Heart right ventricle (tissue), 16 donors: ENCODE measurements around the gene POLR2H. TPM values are rescaled to one million over a fixed set of nuclear protein-coding genes. Genes with fewer than 3 reads are reported as not detected.

Experiments
- ATAC-seq, 8 donors: fragments of 200-7000 bp; cut with Tn5 transposase; one replicate each; pipeline ENCODE4 v1.9.1; 2020; ENCODE audit warnings: mild to moderate bottlenecking in 8 of 8, moderate library complexity in 8 of 8, moderate number of reproducible peaks in 1 of 8
- DNase-seq, 2 donors: peaks; one replicate each; pipeline ENCODE4 v3.0.0-alpha.2; 2020
- H3K27ac ChIP-seq, 10 donors: fragments of 200-600 bp; sonication (generic) in 2 of 10; one replicate each; pipeline versions ENCODE4 v1.5.0 to v1.8.0; 2020 to 2022; ENCODE audit warnings: mild to moderate bottlenecking in 3 of 10
- H3K27me3 ChIP-seq, 7 donors: fragments of 200-600 bp; one replicate each; pipeline ENCODE4 v1.8.0; 2021 to 2022; ENCODE audit warnings: mild to moderate bottlenecking in 2 of 7
- H3K36me3 ChIP-seq, 9 donors: fragments of 200-600 bp; sonication (generic) in 1 of 9; one replicate each; pipeline versions ENCODE4 v1.5.0 to v1.8.0; 2020 to 2022; ENCODE audit warnings: mild to moderate bottlenecking in 2 of 9
- H3K4me1 ChIP-seq, 9 donors: fragments of 200-600 bp; sonication (generic) in 1 of 9; one replicate each; pipeline versions ENCODE4 v1.5.0 to v1.8.0; 2020 to 2022; ENCODE audit warnings: mild to moderate bottlenecking in 4 of 9
- H3K4me3 ChIP-seq, 10 donors: fragments of 200-600 bp; sonication (generic) in 2 of 10; one replicate each; pipeline versions ENCODE4 v1.5.0 to v1.8.0; 2020 to 2022; ENCODE audit warnings: mild to moderate bottlenecking in 7 of 10, moderate library complexity in 2 of 10
- H3K9me3 ChIP-seq, 11 donors: fragments of 200-600 bp in 10 of 11; sonication (generic) in 2 of 11; one replicate each; pipeline versions ENCODE4 v1.5.0 to v1.8.0; 2013 to 2022; ENCODE audit warnings: mild to moderate bottlenecking in 2 of 11, control low read depth in 1 of 11, moderate library complexity in 1 of 11
- WGBS, 2 donors: extraction: QIAGEN DNeasy Blood & Tissue Kit; methylation state at CpG; one replicate each; pipeline ENCODE4 v1.1.7; 2013; ENCODE audit warnings: inconsistent platforms in 1 of 2; 5-methylcytosine and 5-hydroxymethylcytosine counted together
- intact Hi-C, 10 donors: fragments of 100-400 bp; cut with DNase I; formaldehyde crosslinking; loops; one replicate each; pipeline versions ENCODE4 v1.11.1 to v1.14.2; 2022
- polyA plus RNA-seq, 2 donors: library from polyadenylated mRNA; stranded (reverse); fragments of 200-250 nt; gene quantifications; one replicate each; pipeline ENCODE4 v1.2.3, GENCODE V29; 2013
- total RNA-seq, 10 donors: library from RNA; stranded (reverse); fragmentation: NEBNext Ultra II Directional in 3 of 10; extraction: Animal tissue kit (Norgen Biotek cat#: 25700) in 3 of 10; gene quantifications; one replicate each; pipeline versions ENCODE4 v1.2.1 to v1.2.4, GENCODE V29; 2021 to 2023
- TF ChIP-seq, protein P1 (sequence below), 9 donors: fragments of 200-600 bp; sonication (generic) in 2 of 9; IDR thresholded peaks; one replicate each; pipeline versions ENCODE4 v1.5.0 to v1.8.0; 2021 to 2022; ENCODE audit warnings: antibody characterized with exemption in 9 of 9, mild to moderate bottlenecking in 5 of 9, moderate library complexity in 1 of 9
- donor health status: Arrhythmogenic right ventricular cardiomyopathy.
- donor health status: ischemic (EF 13 %, LVEDD 7.1; RV severe dilation, severe dysfunction).
- donor health status: healthy with polysubstance abuse.
- donor health status: DM: no; HTN: yes; CAD: no.
- donor health status: DM: no; HTN: no; CAD: no.
- donor health status: ischemic (EF 25% LVEDD 6.9; RV normal size, moderate dysfunction).
- donor health status: ischemic (EF 25% LVEDD 5.7; RV mildly dilated, moderate dysfunction).
- donor health status: healthy.
- donor health status: DM: yes; HTN: yes; CAD: no.
- donor health status: Ischemic cardiomyopathy.
- donor health status: ischemic (EF 35%, LVEDD 5.7; RV mildly dilated, moderate dysfunction).
- donor health status: nonischemic (EF 11% LVEDD 7.7; RV severe dilation, severe dysfunction).
- donor health status: DM: yes; HTN: yes; CAD: no.
- donor health status: PGD.
- donor health status: ischemic (EF 29% LVEDD 5.4; RV normal size, mild dysfunction).
- donor health status: nonischemic (EF 23%, LVEDD 6.1; RV moderate dilation, normal function).

The POLR2H gene
- total and polyA plus RNA-seq, 12 donors: 17.4 to 63.7 (median 24.5) TPM

DNA sequence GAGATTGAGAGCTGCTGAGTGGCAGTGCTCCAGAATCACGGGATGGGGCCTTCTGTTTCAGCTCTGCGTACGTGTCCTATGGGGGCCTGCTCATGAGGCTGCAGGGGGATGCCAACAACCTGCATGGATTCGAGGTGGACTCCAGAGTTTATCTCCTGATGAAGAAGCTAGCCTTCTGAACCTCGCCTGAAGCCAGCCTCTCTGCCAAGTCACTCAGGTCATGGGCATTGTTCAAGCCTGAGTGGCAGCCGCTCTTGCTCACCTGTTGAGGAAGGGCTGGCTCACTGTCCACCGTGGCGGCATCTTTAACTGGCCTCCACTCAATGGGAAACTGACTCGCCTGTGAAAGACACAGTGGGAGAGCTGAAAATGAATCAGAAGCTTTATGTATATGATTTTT lies 6.6 kb downstream of the POLR2H start:
- Histone ChIP-seq H3K4me3 (no peak overlapping the region), H3K4me1 (peaks cover 6 to 50% (median 37%) of the 10 kb centered on the region in 9 donors), H3K9me3 (no peaks in the 10 kb centered on the region), H3K27ac (no peak overlapping the region), H3K27me3 (no peaks in the 10 kb centered on the region), H3K36me3 (peaks cover 0 to 64% (median 15%) of the 10 kb centered on the region in 9 donors)
- 81 to 86% methylated on average over 9 of the region's 9 CpGs for WGBS, 2 donors
- ATAC-seq: no peak
- TF ChIP-seq, protein P1, sequence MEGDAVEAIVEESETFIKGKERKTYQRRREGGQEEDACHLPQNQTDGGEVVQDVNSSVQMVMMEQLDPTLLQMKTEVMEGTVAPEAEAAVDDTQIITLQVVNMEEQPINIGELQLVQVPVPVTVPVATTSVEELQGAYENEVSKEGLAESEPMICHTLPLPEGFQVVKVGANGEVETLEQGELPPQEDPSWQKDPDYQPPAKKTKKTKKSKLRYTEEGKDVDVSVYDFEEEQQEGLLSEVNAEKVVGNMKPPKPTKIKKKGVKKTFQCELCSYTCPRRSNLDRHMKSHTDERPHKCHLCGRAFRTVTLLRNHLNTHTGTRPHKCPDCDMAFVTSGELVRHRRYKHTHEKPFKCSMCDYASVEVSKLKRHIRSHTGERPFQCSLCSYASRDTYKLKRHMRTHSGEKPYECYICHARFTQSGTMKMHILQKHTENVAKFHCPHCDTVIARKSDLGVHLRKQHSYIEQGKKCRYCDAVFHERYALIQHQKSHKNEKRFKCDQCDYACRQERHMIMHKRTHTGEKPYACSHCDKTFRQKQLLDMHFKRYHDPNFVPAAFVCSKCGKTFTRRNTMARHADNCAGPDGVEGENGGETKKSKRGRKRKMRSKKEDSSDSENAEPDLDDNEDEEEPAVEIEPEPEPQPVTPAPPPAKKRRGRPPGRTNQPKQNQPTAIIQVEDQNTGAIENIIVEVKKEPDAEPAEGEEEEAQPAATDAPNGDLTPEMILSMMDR (IDR thresholded peaks at IDR 0.05): no peak
- intact Hi-C loops: loop anchor here in 3 of 10 donors (10.0 kb wide), 4 partner anchors 147 to 1567 kb away; partner anchors contain the start of genes MAGEF1 (in 1 of the 3) and TRA2B (in 1 of the 3)
- no peak for DNase-seq

DNA sequence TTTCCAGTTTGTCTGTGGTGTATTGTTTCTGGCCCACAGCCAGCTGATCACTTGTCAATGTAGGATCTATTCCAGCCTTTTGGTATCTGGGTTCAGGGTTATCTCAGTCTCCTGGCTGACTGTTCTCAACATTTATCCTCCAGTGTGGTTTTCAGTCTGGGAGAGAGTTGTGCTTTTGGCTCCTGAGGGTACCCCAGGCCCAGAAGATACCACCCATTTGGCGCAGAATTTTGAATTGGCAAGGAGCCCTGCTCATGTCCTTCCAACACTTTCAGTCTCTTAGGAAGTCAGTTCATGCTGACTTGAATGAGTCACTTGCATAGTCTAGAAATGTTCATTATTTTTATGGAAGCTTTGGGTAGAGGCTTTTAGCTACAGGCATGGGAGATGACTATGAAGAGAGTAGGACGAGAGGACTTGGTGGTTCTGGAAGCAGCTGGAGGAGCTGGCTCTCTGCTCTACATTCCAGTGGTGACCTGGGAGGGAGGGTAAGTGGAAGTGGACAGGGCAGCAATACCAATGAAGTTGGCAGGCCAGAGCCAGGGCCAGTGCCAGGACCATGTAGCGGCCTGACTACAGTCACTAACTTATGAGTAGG lies 7.2 kb downstream of the POLR2H start:
- Histone ChIP-seq H3K36me3 (peaks cover 0 to 64% (median 15%) of the 10 kb centered on the region in 9 donors), H3K27ac (peak overlapping the region in 6 of 10 donors; percentile 8 to 60 (median 20)), H3K4me3 (no peak overlapping the region), H3K27me3 (no peaks in the 10 kb centered on the region), H3K4me1 (peaks cover 6 to 47% (median 34%) of the 10 kb centered on the region in 9 donors), H3K9me3 (no peaks in the 10 kb centered on the region)
- intact Hi-C loops: loop anchor here in 3 of 10 donors (10.0 kb wide), 4 partner anchors 146 to 1566 kb away; partner anchors contain the start of genes MAGEF1 (in 1 of the 3) and TRA2B (in 1 of the 3)
- DNase-seq: no peak
- peak in 6 of 8 donors; percentile 13 to 46 (median 35) for ATAC-seq
- TF ChIP-seq, protein P1 (IDR thresholded peaks at IDR 0.05): no peak
- WGBS, 2 donors: 45 to 47% methylated on average over 3 of the region's 3 CpGs

DNA sequence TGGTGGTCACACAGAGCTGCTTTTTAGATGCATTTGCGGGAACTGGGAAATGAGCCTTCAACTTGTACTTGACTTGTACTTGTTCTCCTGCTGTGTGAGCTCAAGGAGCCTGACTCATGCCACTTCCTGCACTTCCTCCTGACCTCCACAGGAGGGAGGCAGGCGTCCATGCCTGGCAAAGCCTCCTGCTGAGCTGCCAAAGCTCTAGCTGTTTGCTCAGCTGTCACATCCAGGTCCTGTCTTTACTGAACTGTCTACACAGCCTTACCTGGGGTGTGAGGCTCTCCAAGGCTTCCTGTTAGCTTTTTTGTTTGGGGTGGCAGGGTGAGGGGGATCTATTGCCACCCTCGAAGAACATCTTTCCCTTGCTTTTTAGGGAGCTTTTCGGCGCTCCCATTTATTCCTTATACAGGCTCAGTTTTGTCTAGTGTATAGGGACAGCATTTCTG lies 10.1 kb downstream of the POLR2H start:
- Histone ChIP-seq H3K27ac (no peak overlapping the region), H3K9me3 (no peaks in the 10 kb centered on the region), H3K4me3 (no peak overlapping the region), H3K4me1 (peaks cover 6 to 33% (median 24%) of the 10 kb centered on the region in 9 donors), H3K36me3 (peaks cover 0 to 41% (median 13%) of the 10 kb centered on the region in 9 donors), H3K27me3 (peaks cover 0 to 21% (median 12%) of the 10 kb centered on the region in 7 donors)
- WGBS, 2 donors: 50 to 53% methylated on average over 5 of the region's 5 CpGs
- DNase-seq (peak; percentile 73 to 74), ATAC-seq (peak; percentile 86 to 91 (median 87))
- TF ChIP-seq, protein P1 (IDR thresholded peaks at IDR 0.05): peak; percentile 78 to 97 (median 94)
- intact Hi-C loops: loop anchor here in 9 of 10 donors (1.0 to 10.0 kb wide), 11 partner anchors 96 to 413 kb away; no protein-coding TSS in a partner anchor

DNA sequence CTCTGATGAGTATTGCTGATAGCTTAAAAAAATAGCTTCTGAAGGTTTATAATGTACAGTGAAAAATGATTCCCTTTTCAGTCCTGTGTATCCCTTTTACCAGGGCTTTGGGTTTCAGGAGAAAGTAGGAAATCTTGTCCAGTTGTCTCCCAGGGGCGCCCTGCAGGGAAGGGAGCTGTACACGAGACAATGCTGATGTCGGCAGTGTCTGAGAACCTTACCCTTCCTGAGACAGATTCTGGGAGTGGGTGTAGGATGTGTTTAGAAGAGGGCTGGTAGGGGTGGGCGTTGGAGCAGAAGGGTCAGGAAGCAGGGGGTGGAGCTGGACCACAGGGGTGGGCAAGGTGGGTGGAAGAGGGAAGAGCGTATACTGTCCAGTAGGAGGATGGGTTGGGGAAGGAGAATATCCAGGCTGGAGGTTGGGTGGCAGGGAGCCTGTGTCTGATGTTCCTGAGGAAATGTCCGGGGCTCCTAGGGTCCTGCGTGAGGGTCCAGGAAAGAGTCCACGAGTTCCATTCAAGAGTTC lies 10.8 kb downstream of the POLR2H start:
- TF ChIP-seq, protein P1 (IDR thresholded peaks at IDR 0.05): no peak
- H3K4me1 ChIP-seq: peaks cover 6 to 33% (median 24%) of the 10 kb centered on the region in 9 donors
- H3K4me3 ChIP-seq: no peak overlapping the region
- WGBS, 2 donors: 69 to 71% methylated on average over 8 of the region's 8 CpGs
- H3K27ac ChIP-seq: no peak overlapping the region
- no peaks in the 10 kb centered on the region for H3K9me3 ChIP-seq
- intact Hi-C loops: loop anchor here in 9 of 10 donors (2.0 to 10.0 kb wide), 8 partner anchors 95 to 412 kb away; no protein-coding TSS in a partner anchor
- peaks cover 0 to 29% (median 16%) of the 10 kb centered on the region in 7 donors for H3K27me3 ChIP-seq
- DNase-seq: no peak
- no peak for ATAC-seq
- peaks cover 0 to 33% (median 8%) of the 10 kb centered on the region in 9 donors for H3K36me3 ChIP-seq
